Measurements from ENCODE around the gene PALM. TPM values are rescaled to one million over a fixed set of nuclear protein-coding genes. Genes with fewer than 3 reads are reported as not detected.
"Not testable (repeated sequence)": the region's sequence is repeated elsewhere in the genome, so short reads cannot be mapped to it uniquely, and the experiment has no call there.

PALM gene
- polyA plus RNA-seq, 4 donors, result 77.2 to 115 (median 106) TPM

DNA sequence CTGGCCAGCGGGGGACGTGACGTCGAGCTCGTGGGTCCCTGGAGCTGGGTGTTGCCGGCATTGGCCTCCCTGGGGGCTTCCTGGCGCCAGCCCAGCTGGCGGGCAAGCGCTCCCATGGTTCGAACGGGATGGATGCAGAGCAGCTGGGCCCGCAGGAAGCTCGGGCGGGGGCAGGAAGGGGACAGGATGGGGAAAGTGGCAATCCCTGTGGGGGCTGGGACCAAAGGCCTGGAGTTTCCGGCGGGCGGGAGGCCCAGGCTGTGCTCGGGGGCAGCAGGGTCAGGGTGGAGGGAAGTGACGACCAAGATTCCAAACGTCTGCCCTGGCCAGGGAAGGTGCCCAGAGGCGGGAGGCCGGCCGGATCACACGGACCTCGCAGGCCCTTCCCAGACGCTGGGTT lies 19.3 kb downstream of the PALM start:
- no peak for DNase-seq (ENCODE audit: low read depth in 4 of 4, low spot score in 2 of 4)

DNA sequence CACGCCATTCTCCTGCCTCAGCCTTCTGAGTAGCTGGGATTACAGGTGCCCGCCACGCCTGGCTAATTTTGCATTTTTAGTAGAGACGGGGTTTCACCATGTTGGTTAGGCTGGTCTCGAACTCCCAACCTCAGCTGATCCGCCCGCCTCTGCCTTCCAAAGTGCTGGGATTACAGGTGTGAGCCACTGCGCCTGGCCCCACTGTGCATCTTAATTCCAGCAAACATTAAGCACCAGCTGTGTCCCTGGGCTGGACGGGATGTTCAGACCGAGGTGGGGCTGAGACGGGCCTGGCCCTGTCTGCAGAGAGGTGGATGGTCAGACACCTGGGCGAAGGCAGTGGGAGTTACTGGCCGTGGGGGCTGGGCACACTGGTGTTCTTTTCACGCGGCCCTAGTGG lies 20.8 kb downstream of the PALM start:
- DNase-seq (ENCODE audit: low read depth in 4 of 4, low spot score in 2 of 4), result not testable (repeated sequence)

DNA sequence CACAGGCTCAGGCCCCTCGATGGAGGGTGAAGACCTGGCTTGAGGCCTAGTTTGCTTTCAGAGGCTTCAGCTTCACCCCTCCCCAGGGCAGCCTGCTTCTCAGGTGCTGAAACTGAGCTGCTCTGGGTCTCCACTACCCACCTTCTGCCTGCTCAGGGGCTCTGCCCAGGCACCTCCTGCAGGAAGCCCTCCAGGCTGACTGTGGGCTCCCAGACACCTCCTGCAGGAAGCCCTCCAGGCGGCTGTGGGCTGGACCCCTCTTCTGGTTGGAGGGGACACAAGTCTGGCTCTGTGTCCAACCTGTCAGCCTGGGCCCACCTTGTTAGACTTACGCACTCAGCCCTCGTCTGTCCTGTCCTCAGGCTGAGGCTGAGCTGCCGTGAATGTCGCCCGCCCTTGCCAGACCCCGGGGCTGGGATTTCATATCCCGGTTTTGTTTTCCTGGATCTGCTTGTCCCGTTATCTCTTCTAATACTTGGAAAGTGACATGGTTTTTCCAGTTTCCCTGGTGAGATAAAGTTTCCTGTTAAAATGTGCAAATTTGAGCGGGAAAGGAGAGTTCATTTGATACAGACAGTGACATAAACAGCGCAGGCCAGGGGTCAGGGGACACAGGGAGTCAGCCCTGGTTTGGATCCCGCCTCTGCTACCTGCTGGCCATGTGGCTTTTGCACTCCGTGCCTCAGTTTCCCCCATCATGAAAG lies 21.4 kb downstream of the PALM start:
- DNase-seq (ENCODE audit: low read depth in 4 of 4, low spot score in 2 of 4), result no peak

DNA sequence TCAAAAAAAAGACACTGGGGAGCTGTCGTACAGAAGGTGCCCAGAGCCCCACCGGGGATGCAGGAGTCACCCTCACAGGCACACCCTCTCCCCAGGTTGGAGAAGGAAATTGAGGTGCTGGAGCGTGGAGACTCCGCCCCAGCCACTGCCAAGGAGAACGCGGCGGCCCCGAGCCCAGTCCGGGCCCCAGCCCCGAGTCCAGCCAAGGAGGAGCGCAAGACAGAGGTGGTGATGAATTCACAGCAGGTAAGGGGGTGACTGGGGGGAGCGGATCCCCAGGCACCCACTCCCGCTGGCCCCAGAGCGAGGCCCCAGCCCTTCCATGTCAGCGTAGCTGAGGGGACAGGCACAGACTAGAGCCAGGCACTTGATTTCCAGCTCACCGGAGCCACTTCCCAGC lies 22.3 kb downstream of the PALM start:
- no peak for DNase-seq (ENCODE audit: low read depth in 4 of 4, low spot score in 2 of 4)

DNA sequence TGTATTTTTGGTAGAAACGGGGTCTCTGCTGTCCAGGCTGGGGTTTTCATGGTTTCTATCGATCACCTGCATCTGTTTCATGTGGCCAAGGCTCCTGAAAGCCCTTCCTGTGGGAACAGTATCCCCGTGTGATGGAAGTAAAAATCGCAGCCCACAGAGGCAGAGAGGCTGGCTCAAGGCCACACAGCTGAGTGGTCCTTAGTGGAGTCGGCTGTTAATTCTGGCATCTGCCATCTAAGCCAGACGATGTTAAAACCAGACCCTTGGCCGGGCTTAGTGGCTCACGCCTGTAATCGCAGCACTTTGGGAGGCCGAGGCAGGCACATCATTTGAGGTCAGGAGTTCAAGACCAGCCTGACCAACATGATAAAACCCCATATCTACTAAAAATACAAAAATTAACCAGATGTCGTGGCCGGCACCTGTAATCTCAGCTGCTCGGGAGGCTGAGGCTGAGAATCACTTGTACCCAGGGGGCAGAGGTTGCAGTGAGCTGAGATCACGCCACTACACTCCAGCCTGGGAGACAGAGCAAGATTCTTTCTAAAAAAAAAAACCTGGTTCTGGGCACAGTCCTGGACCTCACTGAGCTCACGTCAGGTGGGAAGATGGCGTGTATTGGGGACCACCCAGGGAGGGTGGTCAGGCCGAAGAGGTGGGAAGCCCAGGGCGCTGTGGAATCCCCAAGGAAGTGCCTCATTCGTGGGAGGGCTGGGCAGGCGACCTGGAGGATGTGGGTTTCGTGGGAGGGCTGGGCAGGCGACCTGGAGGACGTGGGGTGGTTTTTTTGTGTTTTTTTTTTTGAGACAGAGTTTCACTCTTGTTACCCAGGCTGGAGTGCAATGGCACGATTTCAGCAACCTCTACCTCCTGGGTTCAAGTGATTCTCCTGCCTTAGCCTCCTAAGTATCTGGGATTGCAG lies 23.7 kb downstream of the PALM start:
- no peak for DNase-seq (ENCODE audit: low read depth in 4 of 4, low spot score in 2 of 4)

DNA sequence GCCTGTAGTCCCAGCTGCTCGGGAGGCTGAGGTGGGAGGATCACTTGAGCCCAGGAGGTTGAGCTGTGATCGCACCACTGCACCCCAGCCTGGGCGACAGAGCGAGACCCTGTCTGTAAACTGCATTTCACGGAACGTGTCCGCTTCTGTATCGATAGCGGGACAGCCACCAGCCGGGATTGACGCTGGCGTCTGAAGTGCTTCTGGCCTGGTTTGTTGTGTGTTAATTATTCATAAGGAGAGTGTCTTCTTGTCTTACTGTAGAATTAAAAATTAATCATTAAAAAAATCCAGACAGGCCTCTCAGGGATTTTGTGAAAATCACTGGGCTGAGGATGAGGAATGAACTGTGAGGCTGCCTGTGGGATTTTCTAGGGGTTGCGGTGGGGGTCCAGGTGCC lies 26.0 kb downstream of the PALM start:
- DNase-seq (ENCODE audit: low read depth in 4 of 4, low spot score in 2 of 4), result no peak

DNA sequence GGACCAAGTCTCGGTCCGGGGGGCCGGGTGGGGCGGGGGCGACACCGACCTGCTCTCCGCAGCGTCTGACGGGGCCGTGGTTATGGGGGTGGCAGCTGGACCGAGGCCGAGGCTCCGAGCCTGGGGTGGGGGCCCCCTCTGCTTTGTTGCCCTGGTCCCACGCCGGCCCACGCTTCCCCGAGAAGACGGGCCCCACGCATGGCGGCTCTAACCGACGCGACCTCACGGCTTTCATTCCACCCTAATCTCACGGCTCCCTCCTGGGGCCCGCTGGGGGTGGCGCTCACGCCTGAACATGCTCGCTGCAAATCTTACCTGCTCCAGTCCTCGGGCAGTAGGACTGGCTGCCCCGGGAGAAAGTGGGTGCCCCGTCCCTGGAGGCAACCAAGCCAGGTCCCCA lies 27.4 kb downstream of the PALM start:
- DNase-seq (ENCODE audit: low read depth in 4 of 4, low spot score in 2 of 4), result no peak

DNA sequence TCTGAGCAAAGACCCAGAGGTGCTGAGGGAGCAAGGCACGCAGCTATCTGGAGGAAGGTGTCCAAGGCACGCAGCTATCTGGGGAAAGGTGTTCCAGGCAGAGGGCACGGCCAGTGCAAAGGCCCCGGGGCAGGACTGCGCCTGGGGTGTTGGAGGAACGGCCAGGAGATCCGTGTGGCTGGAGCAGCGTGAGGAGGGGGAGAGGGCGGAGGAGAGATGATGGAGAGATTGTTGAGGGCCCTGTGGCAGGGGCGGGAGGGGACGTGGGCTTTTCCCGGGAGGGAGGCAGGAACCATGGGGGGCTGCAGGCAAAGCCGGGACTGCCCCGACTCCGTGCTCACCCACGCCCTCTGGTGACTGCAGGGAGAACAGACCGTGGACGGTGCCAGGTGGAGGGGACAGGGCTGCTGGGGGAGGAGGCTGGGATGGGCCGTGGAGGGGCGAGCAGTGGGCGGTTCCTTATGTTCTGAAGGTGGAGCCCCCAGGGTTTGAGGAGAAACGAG lies 28.9 kb downstream of the PALM start:
- no peak for DNase-seq (ENCODE audit: low read depth in 4 of 4, low spot score in 2 of 4)

DNA sequence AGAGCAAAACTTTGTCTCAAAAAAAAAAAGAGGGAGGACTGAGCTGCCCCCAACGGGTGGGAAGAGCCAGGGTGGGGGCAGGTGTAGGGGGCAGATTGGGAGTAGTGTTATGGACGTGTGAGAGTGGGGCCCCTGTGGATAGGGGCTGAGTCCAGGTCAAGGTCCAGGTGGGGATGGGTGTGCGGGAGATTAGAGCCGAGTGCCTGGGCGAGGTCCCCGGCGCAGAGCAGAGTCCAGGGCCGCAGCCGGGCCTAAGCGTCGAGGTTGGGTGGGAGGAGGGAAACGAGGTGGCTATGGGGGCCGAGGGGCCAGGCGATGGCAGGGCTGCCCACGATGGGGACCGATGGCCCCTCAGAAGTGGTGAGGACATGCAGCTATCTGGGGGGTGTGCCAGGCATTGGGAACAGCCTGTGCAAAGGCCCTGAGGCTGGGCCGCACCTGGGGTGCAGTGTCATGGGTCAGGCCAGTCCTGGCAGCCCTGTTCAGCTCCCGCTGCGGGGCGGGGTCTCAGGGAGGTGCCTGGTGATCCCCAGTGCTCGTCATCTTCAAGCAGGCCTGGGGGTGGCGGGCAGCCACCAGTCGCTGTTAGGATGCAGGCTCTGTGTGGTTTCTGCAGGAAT lies 29.9 kb downstream of the PALM start:
- DNase-seq (ENCODE audit: low read depth in 4 of 4, low spot score in 2 of 4), result no peak

DNA sequence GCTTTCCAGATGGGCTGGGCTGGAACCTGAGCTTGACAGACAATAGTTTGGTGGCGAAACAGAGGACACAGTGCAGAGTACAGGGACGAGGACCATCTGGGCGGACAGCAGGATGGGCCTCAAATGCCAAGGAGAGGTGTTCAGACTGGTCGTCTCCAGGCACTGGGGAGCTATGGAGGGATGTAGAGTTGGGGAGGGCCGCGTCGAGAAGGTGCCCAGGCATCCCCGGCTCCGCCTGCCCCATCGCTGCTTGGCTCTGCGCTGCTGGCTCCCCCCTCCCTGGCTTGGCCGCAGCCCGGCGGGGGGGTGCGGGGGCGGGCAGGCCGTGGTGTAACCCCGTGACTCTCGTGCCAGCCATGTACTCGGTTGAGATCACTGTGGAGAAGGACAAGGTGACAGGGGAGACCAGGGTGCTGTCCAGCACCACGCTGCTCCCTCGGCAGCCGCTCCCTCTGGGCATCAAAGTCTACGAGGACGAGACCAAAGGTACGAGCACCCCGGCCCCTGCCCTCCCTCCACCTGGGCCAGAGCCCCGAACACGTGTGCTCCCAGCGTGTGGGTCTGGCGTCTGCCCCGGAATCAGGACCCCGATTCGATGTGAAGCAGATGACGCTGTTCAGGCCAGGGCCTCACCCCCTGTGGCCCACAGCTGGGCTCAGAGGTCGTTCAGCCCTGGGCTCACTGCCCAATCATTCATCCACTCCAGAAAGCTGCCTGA lies 31.4 kb downstream of the PALM start:
- DNase-seq (ENCODE audit: low read depth in 4 of 4, low spot score in 2 of 4), result no peak

DNA sequence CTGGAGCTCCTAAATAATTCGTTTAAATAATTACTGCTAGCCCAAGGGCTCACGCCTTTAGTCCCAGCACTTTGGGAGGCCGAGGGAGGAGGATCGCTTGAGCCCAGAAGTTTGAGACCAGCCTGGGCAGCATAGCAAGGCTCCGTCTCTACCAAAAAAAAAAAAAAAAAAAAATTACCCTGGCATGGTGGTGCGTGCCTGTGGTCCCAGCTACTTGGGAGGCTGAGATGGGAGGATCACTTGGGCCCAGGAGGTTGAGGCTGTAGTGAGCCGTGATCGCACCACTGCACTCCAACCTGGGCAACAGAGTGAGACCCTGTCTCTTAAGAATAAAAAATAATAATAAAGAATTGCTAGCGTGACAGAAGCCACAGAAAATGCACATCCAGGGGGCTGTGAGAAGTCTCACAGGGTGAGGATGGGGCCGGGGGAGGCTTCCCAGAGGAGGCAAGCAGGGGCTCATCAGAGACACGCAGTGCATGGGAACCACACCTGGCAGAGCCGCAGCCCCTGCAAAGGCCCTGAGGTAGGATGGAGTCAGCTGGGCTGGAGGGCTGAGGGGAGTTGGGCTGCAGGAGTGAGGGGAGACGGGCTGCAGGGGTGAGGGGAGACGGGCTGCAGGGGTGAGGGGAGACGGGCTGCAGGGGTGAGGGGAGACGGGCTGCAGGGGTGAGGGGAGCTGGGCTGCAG lies 32.2 kb downstream of the PALM start:
- DNase-seq (ENCODE audit: low read depth in 4 of 4, low spot score in 2 of 4), result not testable (repeated sequence)

DNA sequence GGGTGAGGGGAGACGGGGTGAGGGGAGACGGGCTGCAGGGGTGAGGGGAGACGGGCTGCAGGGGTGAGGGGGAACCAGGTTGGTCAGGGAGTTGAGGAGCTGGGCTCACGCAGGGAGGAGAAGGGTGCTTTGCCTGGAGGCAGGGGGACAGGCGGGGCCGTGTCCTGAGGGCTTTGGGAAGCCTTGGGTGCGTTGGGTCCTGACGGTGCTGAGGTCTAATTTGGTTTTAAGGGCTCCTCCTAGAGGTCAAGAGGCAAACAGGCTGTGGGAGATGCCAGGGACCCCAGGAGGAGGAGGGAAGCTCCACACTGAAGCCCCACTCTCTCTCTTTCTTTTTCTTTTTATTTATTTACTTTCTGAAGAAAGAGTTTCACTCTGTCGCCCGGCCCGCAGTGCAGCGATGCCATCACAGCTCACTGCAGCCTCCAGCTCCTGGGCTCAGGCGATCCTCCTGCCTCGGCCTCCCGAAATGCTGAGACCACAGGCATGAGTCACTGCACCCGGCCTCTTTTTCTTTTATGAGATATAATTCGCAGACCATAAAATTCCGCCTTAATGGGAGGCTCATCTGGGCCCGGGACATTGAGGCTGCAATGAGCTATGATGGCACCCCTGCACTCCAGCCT lies 32.9 kb downstream of the PALM start:
- DNase-seq (ENCODE audit: low read depth in 4 of 4, low spot score in 2 of 4), result no peak

DNA sequence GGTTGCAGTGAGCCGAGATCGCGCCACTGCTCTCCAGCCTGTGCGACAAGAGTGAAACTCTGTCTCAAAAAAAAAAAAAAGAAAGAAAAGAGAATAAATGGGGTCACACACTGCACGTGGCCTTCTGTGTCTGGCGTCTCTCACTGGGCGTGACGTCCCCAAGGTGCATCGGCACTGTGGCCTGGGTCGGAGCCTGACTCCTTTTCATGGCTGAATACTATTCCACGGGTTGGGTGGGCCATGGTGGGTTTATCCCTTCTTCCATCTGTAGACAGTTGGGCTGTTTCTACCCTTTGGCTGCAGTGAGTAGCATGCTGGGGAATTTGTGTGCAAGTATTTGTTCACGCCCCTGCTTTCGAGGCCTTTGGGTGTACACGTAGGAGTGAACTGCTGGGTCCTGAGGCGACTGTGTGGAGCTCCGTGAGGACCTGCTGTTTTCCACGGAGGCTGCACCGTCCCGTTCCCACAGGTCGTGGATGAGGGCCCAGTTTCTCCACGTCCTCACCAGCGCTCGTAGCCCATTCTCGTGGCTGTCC lies 33.9 kb downstream of the PALM start:
- no peak for DNase-seq (ENCODE audit: low read depth in 4 of 4, low spot score in 2 of 4)

DNA sequence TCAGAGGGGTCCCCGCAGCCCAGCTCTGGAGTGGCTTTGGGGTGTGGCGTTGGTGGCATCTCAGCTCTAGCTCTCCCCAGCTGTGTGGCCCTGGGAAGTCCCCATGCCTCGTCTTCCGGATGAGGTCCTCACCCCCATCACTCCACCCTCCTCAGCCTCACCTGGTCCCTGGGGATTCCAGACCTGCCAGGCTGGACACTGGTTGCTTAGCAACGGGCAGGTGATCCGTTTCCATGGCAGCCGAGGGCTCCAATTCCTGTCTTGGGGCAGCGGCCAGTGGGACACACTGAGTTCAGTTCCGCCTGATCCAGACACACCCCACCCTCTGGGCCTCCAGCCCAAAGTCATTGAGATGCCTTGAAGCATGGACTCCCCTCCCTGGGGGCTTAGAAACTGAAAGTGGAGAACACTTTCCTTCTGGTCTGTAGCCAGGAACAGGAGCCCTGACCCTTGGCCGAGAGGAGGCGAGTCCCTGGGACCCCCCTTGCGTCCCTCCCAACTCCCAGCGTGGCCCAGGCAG lies 34.5 kb downstream of the PALM start:
- DNase-seq (ENCODE audit: low read depth in 4 of 4, low spot score in 2 of 4), result no peak

DNA sequence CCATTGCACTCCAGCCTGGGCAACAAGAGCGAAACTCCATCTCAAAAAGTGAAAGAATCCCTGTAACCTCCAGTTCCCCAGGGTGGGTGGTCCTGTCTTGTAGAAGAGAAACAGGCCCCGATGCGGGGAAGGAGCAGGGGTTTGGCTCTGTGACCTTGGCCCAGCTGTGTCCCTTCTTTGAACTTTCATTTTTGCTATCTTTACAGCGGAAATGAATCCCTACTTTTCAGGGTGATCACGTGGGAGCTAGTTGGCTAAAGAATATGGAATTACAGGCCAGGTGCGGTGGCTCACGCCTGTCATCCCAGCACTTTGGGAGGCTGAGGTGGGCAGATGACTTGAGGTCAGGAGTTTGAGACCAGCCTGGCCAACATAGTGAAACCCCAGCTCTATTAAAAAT lies 36.4 kb downstream of the PALM start:
- not testable (repeated sequence) for DNase-seq (ENCODE audit: low read depth in 4 of 4, low spot score in 2 of 4)

DNA sequence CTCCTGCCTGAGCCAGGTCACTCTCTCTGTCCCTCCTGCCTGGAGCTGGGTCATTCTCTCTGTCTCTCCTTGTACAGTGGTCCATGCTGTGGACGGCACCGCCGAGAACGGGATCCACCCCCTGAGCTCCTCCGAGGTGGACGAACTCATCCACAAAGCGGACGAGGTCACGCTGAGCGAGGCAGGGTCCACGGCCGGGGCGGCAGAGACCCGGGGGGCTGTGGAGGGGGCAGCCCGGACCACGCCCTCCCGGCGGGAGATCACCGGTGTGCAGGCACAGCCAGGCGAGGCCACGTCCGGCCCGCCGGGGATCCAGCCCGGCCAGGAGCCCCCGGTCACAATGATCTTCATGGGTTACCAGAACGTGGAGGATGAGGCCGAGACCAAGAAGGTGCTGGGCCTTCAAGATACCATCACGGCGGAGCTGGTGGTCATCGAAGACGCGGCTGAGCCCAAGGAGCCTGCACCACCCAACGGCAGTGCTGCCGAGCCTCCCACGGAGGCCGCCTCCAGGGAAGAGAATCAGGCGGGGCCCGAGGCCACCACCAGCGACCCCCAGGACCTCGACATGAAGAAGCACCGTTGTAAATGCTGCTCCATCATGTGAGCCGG lies 37.6 kb downstream of the PALM start:
- DNase-seq (ENCODE audit: low read depth in 4 of 4, low spot score in 2 of 4), result no peak

DNA sequence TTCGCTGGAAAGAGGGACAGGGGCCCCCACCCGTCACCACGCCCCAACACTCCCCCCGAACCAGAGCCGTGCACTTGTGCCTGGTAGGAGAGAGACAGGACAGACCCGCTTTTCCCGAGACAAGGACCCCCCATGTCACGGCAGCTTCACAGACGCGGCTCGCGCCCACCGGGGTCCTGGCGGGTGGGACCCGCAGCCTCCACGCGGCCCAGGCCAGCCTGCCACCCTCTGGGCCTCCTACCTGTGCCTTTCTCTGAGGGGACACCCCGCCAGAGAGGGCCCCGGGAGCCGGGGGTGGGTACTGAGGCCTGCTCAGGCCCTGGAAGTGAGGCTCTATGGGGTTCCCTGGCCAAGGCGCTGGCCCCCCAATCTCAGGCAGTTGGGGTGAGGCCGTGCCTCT lies 38.2 kb downstream of the PALM start:
- no peak for DNase-seq (ENCODE audit: low read depth in 4 of 4, low spot score in 2 of 4)

DNA sequence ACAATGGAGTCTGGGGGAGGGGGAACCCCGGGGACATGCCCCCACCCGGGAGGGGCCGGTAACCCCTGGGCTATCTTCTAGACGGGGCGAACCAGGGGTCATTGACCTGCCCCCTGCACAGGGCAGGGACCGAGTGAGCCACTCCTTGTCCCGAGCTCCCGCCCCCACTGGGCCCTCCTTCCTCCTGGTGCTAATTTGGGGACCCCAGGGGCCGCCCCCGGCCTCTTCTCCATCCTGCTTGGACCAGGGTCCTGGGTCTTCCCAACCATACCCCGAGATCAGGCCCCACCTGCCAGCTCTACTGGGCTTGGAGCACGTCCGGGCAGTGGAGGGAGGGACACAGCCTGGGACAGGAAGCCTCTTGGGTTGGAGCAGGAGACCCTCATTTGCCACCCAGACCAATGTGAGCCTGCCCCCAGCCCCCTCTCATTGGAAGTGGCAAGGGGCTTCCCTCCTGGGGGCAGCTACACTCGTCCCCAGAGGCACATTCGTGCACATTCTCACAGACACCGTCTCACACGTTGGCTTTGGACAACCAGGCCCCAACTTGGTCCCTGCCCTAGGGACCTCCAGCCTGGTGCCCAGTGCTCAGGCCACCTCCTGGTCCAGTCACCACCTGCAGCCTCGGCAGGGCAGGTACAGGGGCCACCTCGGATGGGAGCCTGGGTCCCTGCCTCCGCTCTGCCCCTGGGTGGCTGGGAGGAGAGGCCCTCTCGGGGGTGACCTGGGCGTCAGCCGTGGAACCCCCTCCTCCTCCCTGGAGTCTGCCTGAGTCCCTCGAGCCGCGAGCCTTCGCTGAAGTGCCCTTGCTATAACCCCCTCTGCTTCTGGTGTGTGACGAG lies 38.9 kb downstream of the PALM start:
- DNase-seq (ENCODE audit: low read depth in 4 of 4, low spot score in 2 of 4), result no peak

All from left renal cortex interstitium (tissue), 4 donors.